Fibroblast of skin of back (primary cell): ENCODE data around the gene RHBDF2.

ENCODE experiments used
- DNase-seq: peaks from one replicate; pipeline ENCODE4 v3.0.0-alpha.2; 2013

Gene RHBDF2

DNA sequence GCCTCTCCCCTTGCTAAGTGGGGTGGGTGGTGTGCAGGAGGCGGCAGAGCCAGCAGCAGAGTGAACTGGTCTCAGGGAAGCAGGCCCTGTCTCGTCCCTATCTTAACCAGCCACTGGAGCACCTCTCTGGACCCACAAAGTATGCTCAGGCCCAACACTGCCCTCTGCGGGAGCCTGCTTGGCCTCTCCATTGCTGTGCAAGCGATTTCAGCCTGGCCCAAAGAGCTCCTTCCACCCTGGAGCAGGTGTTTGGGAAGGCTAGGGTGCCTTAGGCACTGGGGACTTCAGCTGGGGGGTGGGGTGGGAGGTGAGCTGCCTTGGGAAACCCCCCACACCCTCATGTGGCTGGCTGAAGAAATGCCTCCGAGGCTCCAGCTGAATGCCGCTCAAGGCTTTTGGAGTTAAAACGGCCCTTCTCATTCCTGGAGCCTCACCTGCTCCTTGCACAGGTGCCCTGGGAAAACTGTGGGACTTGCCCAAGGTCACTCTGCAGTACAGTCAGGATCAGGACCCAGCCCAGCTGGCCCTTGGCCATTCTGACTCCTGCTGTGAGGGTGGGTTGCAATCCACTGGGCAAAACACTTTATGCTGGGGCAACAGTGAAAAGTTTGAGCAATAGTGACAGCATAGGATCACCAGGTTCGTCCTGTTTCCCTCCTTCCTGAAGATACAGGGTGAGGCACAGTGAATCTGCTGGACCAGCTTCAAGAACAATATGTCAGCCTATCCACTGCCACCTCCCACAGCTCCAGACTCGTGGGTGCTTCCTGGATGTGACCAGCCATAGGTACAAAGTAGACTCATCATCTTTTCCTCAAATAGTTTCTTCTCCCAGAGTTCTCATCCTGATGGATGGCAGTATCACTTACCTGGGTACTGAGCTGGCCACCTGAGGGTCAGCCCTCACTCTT lies 42.4 kb downstream of the RHBDF2 start:
- DNase-seq: peak; percentile 46

DNA sequence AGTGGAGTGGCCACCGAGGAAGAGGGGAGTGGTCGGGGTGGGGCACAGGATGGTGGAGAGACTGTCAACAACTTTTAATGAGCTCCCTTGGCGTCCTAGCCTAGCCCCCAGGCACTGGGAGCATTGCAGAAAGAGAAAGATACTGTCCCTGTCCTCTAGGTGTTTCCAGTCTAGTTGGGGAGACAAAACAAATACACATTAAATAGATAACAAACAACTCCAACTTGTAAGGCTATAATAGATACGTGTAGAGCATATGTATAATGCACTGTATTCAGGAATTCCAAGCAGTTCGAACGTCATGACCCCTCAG lies 47.8 kb downstream of the RHBDF2 start:
- DNase-seq: no peak

DNA sequence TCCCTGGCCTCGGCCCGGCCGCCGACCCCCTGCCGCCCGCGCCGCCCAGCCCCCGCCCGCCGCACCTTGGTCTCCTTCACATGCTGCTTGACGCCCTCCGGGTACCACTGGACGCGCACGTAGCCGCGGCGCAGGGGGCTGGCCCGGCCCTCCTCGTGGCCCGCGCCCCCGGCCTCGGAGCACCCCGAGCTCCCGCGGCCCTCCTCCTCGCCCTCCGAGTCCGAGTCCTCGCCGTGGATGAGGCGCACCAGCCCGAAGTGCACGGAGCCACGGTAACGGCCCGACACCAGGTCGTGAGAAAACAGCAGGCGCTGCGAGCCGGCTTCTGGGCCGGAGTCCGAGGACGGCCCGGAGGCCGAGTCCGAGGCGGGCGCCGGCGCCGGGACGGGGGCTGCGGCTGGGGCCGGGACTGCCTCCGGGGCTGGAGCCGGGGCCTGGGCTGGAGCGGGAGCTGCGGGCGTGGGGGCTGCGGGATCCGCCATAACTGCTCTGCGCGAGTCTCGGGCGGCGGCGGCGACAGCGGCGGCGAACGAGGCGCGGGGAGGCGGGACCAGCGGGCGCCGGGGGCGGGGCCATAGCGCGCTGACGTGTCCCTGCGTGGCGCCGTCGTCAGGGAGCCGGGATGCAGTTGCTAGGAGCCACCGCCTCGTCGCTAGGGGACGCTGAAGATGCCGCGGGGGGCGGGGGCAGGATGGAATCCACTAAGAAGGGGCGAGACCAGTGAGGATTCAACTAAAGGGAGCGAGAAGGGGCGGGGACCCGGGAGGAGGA lies 48.4 kb downstream of the RHBDF2 start, which contains the start of gene UBE2O:
UBE2O (minus strand) TSS at position 493 of the 771 bp plus-strand sequence; CDS start at position 482, 11 bp downstream.
- peak; percentile 86 for DNase-seq

DNA sequence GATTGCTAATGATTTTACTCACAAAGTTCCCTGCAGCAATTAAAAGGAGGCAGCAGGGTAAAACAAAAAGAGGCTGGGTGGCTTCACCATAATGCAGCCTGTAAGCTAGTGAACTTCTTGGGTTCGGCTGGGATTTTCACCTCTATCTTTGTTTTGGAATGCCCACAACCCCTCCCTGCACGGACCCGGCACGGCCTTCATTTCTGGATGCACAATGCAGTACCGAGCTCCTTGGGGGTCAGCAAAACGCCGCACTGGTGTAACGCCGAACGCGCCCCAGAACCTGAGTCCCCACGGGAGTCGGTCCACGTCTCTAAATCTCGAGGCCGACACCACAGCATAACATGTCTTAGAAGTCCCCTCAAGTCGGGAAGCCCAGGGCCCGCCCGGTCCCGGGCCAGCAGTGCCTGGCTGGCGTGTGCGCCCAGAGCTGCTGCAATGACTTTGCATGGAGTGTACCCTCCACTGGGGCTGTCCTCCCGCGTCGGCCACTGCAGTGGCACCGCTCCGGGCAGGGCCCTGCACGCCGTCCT lies 49.0 kb downstream of the RHBDF2 start:
- DNase-seq: no peak

DNA sequence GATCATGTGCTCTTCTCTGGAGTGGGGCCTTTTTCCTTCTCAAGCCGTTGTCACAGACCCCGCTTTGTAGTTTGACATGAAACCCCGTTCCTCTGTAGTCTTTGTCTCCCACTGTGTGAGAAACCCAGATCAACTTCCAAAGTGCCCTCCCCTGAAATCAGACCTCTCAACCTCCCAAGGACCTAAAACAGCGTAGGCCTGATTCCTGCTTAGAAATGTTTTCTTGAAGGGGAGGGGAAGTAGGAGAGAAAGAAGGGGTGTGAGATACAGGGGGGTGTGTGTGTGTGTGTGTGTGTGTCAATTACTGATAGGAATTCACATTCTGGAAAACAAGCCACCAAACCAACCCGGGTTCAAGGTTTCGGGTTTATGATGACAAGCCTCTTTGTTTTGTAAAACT lies 49.7 kb downstream of the RHBDF2 start:
- no peak for DNase-seq

DNA sequence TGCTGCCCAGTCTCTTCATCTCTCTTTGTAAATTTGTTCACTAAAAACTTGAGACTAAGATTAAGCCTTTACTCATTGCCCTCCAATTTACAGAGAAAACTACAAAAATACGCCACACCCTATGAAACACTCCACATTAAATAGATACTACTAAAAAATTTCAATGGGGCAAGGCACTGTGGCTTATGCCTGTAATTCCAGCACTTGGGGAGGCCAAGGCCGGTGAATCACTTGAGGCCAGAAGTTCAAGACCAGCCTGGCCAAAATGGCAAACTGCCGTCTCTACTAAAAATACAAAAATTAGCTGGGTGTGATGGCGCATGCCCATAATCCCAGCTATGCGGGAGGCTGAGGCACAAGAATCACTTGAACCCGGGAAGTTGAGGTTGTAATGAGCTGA lies 52.1 kb downstream of the RHBDF2 start:
- DNase-seq: no peak

DNA sequence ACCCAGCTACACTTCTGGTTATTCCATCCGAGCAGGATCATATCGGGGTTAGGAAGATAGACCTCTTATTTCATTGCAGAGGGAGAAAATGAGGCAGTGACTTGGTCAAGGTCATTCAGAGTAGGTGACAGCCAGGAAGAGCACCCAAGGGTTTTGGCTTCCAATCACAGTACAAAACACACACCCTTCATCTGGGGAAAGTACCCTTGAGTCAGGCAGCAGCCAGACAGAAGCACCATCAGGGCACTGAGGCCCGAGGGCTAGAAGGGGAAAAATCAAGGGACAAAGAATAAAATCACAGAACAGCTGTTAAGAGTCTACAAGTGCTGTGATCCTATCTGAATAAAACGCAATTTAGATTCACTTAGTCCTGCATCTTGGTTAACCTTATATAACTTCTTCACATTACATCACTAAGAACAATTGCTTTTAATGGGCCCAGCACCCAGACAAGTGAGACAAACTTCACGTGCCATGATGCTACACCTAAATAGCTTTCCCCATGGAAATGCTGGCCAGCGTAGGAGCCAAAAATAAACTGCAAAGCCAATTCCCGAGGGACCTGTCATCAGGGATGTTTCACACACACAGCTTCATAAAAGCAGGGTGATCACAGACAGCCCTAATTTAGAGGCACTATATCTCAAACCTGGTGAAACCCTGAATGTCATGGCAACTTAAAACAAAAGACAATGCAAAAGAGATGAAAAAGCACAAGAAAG lies 53.1 kb downstream of the RHBDF2 start:
- peak; percentile 33 for DNase-seq

DNA sequence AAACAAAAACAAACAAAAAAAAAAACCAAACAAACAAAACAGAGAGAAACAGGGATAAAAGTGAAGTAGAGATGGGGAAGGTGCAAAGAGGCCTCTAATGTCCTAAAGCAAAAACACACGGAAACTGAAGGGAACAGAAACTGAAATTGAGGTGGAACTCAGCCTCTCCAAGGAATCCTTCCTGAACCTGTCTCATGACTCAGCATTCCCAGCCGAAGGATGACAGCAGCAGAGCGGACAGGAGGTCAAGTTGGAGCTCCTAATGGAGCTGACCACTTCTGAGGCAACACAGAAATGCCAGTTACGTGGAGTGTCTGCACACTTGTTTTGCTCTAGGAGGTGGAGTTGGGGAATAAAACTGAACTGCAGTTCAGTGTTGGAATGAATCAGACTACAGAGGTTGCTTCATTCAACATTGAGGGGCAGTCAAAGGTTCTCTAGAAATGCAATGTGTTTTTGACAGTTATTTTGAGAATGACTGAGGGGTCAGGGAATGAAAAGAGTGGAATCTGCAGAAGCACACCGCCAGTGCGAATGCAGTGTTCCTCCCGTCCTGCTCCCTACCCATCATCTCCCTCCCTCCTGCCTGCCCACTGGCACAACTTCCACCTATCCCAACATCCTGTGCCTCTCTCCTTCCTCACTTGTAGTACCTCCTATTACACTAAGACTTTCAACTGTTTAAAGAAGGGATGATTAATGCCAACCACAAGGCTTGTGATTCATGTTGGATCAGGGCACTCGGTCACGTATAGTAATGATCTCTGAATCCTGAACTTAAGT lies 54.6 kb downstream of the RHBDF2 start:
- peak; percentile 72 for DNase-seq

DNA sequence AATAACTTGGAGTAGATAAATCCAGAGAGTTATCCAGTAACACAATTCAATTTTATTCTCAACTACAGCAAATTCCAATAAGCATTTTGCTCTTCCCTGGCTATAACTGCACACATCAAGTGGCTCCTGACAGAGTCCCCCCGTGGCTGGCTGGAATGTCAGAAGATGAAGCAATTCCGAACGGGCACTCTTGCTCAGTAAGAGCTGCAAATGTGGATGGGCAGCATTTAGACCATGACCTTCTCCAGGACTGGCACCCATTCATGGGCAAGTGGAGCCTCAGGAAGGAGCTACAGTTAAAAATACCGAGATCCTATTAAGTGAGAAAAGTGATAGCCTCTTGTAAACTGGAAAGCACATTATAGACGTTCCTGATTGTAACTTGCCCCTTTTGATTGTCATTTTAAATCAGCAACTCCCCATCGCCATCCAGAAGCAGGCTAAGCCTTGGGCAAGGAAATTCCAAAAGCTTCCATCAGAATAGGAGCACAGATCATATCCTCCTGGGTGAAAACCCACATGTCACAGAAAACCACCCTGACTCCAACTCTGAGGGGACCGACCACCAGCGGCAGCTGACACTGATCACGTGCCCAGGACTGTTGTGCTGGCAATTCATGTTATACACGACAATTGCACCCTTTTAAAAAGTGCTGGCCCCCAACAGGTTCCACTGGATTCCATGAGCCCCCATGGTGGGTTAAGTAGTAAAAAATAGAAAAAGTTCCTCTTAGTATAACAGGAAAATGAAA lies 55.4 kb downstream of the RHBDF2 start:
- no peak for DNase-seq

DNA sequence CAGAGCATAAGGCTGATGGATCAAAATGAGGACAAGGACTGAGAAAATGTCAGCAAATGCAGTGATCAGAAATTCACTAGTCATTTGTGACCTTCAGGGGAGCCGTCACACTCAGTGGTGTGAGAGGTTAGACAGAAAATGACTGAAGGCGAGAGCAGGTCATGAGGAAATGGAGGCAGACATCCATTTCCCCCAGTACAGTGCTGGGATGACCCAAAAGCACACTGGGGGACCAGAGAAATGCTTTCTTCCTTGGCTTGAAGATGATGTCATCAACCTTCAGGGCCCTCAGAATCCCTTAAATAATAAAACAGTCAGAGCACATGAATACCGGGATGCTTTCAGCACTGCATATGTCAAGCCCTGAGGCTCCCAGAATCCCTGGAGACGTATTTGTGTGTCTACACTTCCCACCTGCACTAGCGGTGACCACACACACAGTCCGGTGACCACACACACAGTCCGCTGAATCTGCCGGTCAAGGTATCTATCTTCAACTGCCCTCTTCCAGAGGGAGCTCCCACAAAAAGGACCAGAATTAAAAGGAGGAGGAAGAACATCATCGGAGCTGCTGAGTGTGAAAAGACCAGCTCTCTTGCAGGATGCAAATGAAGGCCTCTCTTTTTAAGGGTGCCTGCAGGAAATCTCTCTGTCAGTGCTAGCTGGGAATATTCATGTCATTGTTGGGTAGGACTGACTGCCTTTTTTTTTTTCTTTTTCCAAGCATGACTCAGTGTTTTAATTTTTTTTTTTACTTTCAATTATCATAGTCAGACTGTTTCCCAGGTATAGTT lies 56.5 kb downstream of the RHBDF2 start:
- DNase-seq: peak; percentile 48

DNA sequence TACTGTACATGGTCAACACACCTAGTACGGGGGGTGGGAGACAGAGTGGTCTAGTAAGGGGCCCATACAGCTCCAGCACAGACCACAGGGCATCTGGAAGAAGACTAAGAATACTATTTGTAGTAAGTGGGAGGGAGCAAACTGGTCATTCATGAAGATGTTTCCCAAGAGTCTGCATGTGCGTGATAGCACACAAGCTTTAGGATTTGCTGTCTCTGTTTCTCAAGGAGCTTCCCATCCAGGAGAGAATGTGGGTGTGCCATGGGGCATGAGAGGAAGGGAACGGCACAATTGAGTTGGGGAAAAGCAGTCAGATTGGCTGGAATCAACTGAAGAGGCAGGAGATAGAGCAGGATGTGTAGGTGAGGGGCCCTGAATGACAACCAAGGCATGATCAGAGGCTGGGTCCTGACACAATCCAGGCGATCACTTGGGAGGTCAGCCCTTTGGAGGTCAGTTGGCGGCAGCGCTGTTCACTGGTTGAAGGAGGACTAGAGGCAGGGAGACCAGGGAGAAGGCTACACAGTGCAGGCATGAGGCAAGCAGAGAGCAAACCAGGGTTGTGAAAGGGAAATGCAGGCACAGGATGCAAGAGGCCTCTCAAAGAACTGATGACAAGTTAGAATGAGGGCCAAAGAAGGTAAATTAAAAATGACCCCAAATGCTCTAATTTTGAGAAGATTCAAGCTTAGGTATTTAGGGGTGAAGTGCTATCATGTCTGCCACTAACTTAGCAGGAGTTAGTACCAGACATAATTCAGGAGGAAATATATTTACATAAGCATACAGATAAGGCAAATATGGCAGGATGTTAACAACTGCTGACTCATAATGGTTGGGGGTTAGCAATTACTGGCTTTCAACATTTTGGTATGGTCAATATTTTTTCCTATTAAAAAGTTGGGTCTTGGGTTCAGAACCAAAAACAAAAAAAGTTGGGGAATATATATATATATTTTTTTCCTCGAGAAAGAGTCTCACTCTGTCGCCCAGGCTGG lies 58.6 kb downstream of the RHBDF2 start:
- DNase-seq: peak; percentile 41

DNA sequence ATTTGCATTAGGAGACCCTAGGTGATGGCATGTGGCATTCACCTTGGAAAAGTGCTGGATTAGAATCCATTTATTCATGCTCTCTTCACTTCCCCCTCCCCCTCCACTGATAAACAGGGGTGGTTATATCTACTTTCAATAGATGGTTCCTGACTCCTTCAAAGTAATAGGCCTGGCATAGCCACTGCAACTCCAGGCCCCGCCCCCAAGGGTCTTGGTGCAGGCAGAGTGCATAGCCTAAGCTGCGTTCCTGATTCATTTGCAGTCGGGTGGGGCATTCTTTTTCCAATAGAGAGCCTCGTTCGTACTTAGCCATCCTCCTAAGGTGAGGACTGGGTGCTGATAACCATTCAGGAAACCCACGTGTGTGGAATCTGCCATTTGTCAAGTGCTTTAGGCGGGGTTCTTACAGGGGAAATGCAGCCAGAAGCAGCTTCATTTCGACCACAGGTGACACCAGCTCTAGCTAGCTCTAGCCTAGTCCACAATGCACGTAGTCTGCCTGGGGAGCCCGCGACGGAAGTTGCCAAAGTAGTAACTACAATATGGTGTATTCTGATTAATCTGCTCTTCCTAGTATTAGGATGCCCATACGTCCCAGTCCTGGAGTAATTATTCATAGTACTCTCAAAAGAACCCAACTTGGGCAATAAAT lies 59.4 kb downstream of the RHBDF2 start:
- no peak for DNase-seq

DNA sequence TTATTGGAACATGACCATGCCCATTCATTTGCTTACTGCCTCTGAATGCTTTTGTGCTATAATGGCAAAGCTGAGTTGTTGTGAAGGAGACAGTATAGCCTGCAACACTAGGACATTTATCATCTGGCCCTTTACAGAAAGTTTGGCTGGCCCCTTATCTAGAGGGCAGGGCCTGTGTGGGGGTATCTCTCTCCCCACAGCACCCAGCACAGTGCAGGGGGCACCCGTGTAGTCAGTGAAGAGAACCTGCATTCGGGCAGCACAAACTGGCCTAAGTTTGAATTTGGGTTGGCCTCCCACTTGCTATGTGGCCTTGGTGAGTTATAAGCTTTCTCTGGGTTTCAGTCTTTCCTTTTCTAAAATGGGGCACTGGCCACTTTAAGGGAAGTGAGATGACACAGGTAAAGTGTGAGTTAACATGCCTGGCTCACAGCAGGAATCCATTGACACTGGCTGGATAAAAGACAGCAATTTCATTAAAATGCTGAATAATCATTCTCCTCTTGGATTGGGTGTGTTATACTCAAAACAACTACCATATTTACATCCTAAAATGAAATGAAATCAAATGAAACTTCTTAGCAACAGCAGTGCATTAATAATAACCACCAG lies 60.4 kb downstream of the RHBDF2 start:
- DNase-seq: no peak

DNA sequence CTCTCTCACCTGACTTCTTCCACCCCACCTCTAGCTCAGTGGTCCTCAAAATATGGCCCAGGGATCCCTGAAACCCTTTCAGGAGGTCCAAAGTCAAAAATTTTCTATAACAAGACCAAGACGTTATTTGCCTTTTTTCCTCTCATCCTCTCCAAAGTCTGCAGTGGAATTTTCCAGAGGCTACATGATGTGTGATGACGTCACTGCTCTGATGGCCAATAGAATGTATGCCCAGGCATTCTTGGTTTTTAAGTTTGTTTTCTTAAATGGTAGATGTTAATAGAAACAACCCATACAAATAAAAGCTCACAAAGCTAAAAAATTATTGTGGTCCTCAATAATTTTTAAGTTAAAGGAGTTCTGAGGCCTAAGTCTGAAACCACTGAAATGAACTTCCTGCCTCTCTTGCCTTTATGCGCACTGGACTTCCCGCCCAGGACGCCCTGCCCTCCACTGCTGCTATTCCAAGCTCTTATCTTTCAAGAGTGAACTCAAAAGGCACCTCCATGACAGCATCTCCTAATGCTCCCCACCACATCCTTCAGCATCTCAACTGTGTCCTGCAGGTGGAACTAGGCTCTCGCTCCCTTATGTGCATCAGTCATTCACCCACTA lies 61.8 kb downstream of the RHBDF2 start:
- no peak for DNase-seq

DNA sequence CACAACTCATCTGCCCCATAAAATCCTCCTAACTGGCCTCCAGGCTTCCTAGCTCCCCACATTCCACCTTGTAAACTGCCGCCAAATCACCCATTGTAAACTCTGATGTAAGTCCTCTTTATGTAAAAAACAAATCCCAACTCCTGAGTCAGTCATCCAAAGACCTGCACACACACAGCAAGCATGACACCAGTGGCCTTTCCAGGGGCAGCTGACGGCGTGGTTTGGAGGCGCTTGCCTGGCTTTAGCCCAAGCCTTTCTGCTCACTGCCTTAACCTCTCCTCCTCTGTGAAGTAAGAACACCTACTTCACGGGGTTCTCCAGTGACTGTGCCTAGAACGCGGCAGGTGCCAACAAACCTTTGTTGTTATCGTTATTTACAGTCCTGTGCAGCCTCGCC lies 62.3 kb downstream of the RHBDF2 start:
- DNase-seq: no peak

DNA sequence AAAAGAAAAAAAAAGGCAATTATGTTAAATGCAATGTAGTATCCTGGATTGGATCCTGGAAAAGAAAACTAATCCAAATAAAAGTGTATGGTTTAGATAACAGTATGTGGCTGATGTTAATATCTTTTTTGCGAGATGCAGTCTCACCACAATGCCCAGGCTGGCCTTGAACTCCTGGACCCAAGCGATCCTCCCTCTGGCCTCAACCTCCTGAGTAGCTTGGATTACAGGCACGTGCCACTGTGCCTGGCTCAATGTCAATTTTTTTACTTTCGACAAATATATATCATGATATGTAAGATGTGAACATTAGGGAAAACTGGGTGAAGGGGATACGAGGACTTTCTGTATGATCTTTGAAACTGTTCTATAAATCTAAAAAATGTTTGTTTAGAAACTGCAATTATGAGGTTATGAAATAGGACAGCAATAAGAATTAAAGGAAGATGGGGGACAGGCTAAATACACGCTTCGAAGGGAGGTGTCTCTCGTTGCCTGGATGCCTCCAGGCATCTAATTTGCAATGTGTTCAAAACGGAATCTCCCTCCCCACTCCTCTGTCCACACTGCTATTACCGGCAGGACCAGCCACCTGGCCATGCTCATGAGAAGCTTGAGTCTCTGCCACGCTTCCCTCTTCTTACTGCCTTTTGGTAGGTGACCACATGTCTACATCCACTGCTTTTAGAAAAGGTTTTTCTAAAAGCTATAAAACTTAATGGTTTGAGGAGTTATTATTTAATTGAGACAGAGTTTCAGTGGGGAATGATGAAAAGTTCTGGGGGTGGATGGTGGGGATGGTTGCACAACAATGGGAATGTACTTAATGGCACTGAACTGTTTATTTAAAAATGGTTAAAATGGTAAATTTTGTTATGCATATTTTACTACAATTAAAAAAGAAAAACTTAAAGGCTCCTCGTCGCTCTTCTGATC lies 63.5 kb downstream of the RHBDF2 start:
- no peak for DNase-seq
